Heart left ventricle (tissue), 16 donors: ENCODE data around the gene GPR4. TPM values are rescaled to one million over a fixed set of nuclear protein-coding genes. Genes with fewer than 3 reads are reported as not detected.

ENCODE experiments used
- ATAC-seq, 4 donors: fragments of 200-7000 bp; cut with Tn5 transposase; one replicate each; pipeline ENCODE4 v1.9.1; 2020 to 2022; ENCODE audit warnings: moderate library complexity in 4 of 4, mild to moderate bottlenecking in 3 of 4, moderate number of reproducible peaks in 1 of 4
- DNase-seq, 5 donors: peaks; one replicate each; pipeline ENCODE4 v3.0.0-alpha.2; 2020
- H3K27ac ChIP-seq, 12 donors: fragments of 200-600 bp; sonication (generic) in 4 of 12; one replicate each; pipeline versions ENCODE4 v1.5.0 to v1.8.0; 2016 to 2022; ENCODE audit warnings: mild to moderate bottlenecking in 2 of 12
- H3K27me3 ChIP-seq, 9 donors: fragments of 200-600 bp; sonication (generic) in 2 of 9; one replicate each; pipeline versions ENCODE4 v1.5.1 to v1.8.0; 2016 to 2022; ENCODE audit warnings: mild to moderate bottlenecking in 3 of 9
- H3K36me3 ChIP-seq, 9 donors: fragments of 200-600 bp; sonication (generic) in 2 of 9; one replicate each; pipeline versions ENCODE4 v1.5.0 to v1.8.0; 2018 to 2022; ENCODE audit warnings: mild to moderate bottlenecking in 2 of 9
- H3K4me1 ChIP-seq, 12 donors: fragments of 200-600 bp; sonication (generic) in 4 of 12; one replicate each; pipeline versions ENCODE4 v1.5.0 to v1.8.0; 2016 to 2022; ENCODE audit warnings: mild to moderate bottlenecking in 3 of 12
- H3K4me3 ChIP-seq, 12 donors: fragments of 200-600 bp; sonication (generic) in 4 of 12; one replicate each; pipeline versions ENCODE4 v1.5.0 to v1.8.0; 2017 to 2022; ENCODE audit warnings: mild to moderate bottlenecking in 9 of 12, moderate library complexity in 4 of 12
- H3K9me3 ChIP-seq, 12 donors: fragments of 200-600 bp; sonication (generic) in 4 of 12; one replicate each; pipeline versions ENCODE4 v1.5.0 to v1.8.0; 2016 to 2022; ENCODE audit warnings: mild to moderate bottlenecking in 1 of 12
- POLR2A ChIP-seq, 2 donors: fragments of 450-650 bp; IDR thresholded peaks; one replicate each; pipeline ENCODE4 v1.6.1; 2017; ENCODE audit warnings: antibody characterized with exemption in 2 of 2, mild to moderate bottlenecking in 2 of 2, moderate library complexity in 2 of 2
- WGBS, 4 donors: extraction: QIAGEN DNeasy Blood & Tissue Kit in 2 of 4; methylation state at CpG; one replicate each; pipeline versions ENCODE4 v1.1.5 to v1.1.7; 2013 to 2018; 5-methylcytosine and 5-hydroxymethylcytosine counted together
- intact Hi-C, 10 donors: fragments of 100-400 bp; cut with DNase I; formaldehyde crosslinking; loops; one replicate each; pipeline versions ENCODE4 v1.11.1 to v1.14.2; 2022
- polyA plus RNA-seq, 2 donors: library from polyadenylated mRNA; stranded (reverse); fragments of 200-250 nt; gene quantifications; one replicate each; pipeline ENCODE4 v1.2.3, GENCODE V29; 2013
- total RNA-seq, 9 donors: library from RNA; depleted of rRNA in 2 of 9; stranded (reverse); fragments of >200 nt in 2 of 9; fragmentation: NEBNext Ultra II Directional in 3 of 9; extraction: Animal tissue kit (Norgen Biotek cat#: 25700) in 3 of 9; gene quantifications; one replicate each; pipeline versions ENCODE4 v1.1.0 to v1.2.4, GENCODE V29; 2016 to 2023
- TF ChIP-seq, protein P1 (sequence below), 12 donors: fragments of 200-600 bp; sonication (generic) in 4 of 12; IDR thresholded peaks; one replicate each; pipeline versions ENCODE4 v1.5.0 to v1.8.0; 2018 to 2022; ENCODE audit warnings: antibody characterized with exemption in 12 of 12, mild to moderate bottlenecking in 5 of 12
- donor health status: ischemic (EF 13 %, LVEDD 7.1; RV severe dilation, severe dysfunction).
- donor health status: healthy with polysubstance abuse.
- donor health status: DM: no; HTN: yes; CAD: no.
- donor health status: DM: no; HTN: no; CAD: no.
- donor health status: ischemic (EF 25% LVEDD 6.9; RV normal size, moderate dysfunction).
- donor health status: ischemic (EF 25% LVEDD 5.7; RV mildly dilated, moderate dysfunction).
- donor health status: healthy.
- donor health status: DM: yes; HTN: yes; CAD: no.
- donor health status: ischemic (EF 35%, LVEDD 5.7; RV mildly dilated, moderate dysfunction).
- donor health status: nonischemic (EF 11% LVEDD 7.7; RV severe dilation, severe dysfunction).
- donor health status: DM: yes; HTN: yes; CAD: no.
- donor health status: PGD.
- donor health status: ischemic (EF 29% LVEDD 5.4; RV normal size, mild dysfunction).
- donor health status: nonischemic (EF 23%, LVEDD 6.1; RV moderate dilation, normal function).

GPR4 gene
- total and polyA plus RNA-seq, 11 donors: 2.7 to 36.0 (median 5.1) TPM

DNA sequence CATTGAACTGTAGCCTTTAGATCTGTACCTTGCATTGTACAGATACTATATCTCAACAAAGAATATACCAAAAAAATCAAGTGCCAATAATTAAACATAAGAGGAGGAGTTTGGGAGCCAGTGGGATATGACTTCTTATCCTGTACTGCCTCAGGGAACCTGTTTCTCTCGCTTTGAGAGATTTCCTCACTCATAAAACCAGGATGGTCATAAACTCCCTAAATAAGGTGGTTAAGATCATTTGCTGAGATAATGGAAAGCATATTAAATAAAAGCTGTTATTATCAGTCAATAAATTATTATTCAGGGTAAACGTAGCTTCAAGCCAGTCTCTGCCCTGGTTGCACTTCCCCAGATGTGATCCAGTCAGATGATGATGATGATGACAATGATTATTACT lies 34.4 kb downstream of the GPR4 start:
- no peak for TF ChIP-seq POLR2A (IDR thresholded peaks at IDR 0.05)
- TF ChIP-seq, protein P1, sequence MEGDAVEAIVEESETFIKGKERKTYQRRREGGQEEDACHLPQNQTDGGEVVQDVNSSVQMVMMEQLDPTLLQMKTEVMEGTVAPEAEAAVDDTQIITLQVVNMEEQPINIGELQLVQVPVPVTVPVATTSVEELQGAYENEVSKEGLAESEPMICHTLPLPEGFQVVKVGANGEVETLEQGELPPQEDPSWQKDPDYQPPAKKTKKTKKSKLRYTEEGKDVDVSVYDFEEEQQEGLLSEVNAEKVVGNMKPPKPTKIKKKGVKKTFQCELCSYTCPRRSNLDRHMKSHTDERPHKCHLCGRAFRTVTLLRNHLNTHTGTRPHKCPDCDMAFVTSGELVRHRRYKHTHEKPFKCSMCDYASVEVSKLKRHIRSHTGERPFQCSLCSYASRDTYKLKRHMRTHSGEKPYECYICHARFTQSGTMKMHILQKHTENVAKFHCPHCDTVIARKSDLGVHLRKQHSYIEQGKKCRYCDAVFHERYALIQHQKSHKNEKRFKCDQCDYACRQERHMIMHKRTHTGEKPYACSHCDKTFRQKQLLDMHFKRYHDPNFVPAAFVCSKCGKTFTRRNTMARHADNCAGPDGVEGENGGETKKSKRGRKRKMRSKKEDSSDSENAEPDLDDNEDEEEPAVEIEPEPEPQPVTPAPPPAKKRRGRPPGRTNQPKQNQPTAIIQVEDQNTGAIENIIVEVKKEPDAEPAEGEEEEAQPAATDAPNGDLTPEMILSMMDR (IDR thresholded peaks at IDR 0.05): no peak
- intact Hi-C loops: loop anchor here in 4 of 10 donors (2.0 to 10.0 kb wide), 3 partner anchors 43 to 133 kb away; no protein-coding TSS in a partner anchor
- peak overlapping the region in 6 of 12 donors; percentile 44 to 83 (median 68) for H3K27ac ChIP-seq

DNA sequence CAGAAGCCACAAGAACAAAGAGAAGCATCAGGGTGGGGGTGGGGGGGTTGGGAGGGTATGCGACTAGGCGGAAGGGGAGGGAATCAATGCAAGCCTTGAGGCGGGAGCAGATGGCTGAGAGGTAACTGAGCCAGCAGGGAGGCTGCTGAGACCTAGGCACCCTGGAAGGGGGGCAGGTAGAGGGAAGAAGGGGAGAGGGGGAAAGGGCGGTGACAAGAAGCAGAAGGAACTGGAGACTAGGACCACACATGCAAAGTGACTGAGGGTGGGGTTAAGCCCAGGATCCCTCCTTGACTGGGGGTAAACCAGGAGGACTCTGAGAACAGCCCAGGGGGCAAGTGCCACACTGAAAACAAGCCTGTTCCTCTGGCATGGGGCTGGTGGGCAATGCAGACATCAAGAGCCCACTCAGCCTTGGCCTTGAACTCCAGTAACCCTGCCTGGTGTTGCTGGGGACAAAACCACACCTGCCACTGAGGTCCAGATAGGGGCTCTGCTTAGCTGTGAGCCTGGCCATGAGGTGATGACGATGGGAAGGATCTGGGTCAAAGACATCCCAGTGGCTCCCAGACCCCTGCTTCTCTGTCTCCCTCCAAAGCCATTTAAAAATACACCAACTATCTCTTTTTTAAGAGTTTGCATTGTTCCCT lies 37.8 kb downstream of the GPR4 start:
- Histone ChIP-seq H3K9me3 (no peaks in the 10 kb centered on the region), H3K36me3 (peaks cover 0 to 3% (median 0%) of the 10 kb centered on the region in 9 donors), H3K27me3 (no peaks in the 10 kb centered on the region), H3K27ac (peak overlapping the region in 2 of 12 donors; percentile 1 to 6), H3K4me1 (peaks cover 4 to 33% (median 18%) of the 10 kb centered on the region in 12 donors), H3K4me3 (no peak overlapping the region)
- DNase-seq (peak in 2 of 5 donors; percentile 10 to 18), ATAC-seq (no peak)
- TF ChIP-seq, protein P1 (IDR thresholded peaks at IDR 0.05): no peak
- TF ChIP-seq POLR2A (IDR thresholded peaks at IDR 0.05): no peak
- WGBS, 4 donors: 67 to 76% (median 72%) methylated on average over 5 of the region's 5 CpGs
- intact Hi-C loops: loop anchor here in 3 of 10 donors (5.0 to 10.0 kb wide), 2 partner anchors 37 to 129 kb away; no protein-coding TSS in a partner anchor

More for the DNA sequence above, 34.4 kb downstream of the GPR4 start:
- peaks cover 0 to 40% (median 16%) of the 10 kb centered on the region in 12 donors for H3K4me1 ChIP-seq
- 79 to 91% (median 88%) methylated on average over 2 of the region's 2 CpGs for WGBS, 4 donors
- no peaks in the 10 kb centered on the region for H3K36me3 ChIP-seq
- peaks cover 0 to 6% (median 0%) of the 10 kb centered on the region in 12 donors for H3K9me3 ChIP-seq
- DNase-seq (no peak), ATAC-seq (no peak)
- H3K27me3 ChIP-seq: no peaks in the 10 kb centered on the region
- H3K4me3 ChIP-seq: no peak overlapping the region

DNA sequence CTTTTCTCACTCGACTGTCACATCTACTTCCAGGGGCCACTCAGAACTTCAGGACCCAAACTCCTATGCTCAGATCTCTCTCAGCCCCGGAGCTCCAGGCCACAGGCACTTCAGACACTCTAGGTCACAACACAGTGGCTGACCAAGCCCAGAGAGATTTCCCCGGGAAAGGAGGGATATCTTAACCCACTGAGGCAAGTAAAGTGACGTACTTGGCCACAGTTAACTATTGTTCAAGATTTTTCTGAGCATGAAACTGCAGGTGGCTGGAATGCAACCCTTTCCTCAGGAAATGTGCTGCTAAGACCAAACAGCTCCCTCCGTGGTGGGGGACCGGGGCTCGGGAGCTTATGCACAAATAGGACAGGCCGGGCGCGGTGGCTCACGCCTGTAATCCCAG lies 41.3 kb downstream of the GPR4 start:
- Histone ChIP-seq H3K4me1 (peaks cover 0 to 34% (median 11%) of the 10 kb centered on the region in 12 donors), H3K27me3 (no peaks in the 10 kb centered on the region), H3K4me3 (no peak overlapping the region), H3K9me3 (no peaks in the 10 kb centered on the region), H3K27ac (peak overlapping the region in 10 of 12 donors; percentile 9 to 73 (median 48)), H3K36me3 (peaks cover 0 to 3% (median 0%) of the 10 kb centered on the region in 9 donors)
- intact Hi-C loops: loop anchor here in 3 of 10 donors (5.0 to 10.0 kb wide), 2 partner anchors 33 to 126 kb away; no protein-coding TSS in a partner anchor
- peak in 1 of 5 donors; percentile 19 for DNase-seq
- TF ChIP-seq, protein P1 (IDR thresholded peaks at IDR 0.05): no peak
- TF ChIP-seq POLR2A (IDR thresholded peaks at IDR 0.05): no peak
- peak in 1 of 4 donors; percentile 64 for ATAC-seq
- 45 to 59% (median 52%) methylated on average over 11 of the region's 11 CpGs for WGBS, 4 donors

DNA sequence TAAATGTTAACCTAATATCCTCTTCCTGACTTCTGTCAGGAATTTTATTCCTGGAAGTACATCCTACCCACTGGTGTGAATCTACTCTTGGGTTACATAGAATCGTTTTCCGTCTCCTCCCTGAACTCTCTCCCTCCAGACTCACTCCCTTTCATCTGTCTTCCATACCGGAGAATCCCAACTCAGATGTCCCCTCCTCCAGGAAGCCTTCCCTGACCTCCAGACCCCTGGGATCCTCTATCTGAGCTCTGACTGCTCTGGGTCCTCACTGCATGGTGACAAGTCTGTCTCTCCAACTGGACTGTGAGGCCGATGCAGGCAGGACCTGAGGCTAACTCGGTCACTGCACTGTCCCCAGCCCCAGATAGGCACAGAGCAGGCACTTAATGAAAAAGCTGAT lies 42.0 kb downstream of the GPR4 start:
- Histone ChIP-seq H3K27me3 (no peaks in the 10 kb centered on the region), H3K27ac (peak overlapping the region in 7 of 12 donors; percentile 27 to 73 (median 53)), H3K9me3 (no peaks in the 10 kb centered on the region), H3K4me1 (peaks cover 0 to 34% (median 11%) of the 10 kb centered on the region in 12 donors), H3K4me3 (no peak overlapping the region), H3K36me3 (peaks cover 0 to 3% (median 0%) of the 10 kb centered on the region in 9 donors)
- 62 to 74% (median 70%) methylated on average over 5 of the region's 5 CpGs for WGBS, 4 donors
- ATAC-seq (no peak), DNase-seq (peak in 1 of 5 donors; percentile 17)
- TF ChIP-seq POLR2A (IDR thresholded peaks at IDR 0.05): no peak
- TF ChIP-seq, protein P1 (IDR thresholded peaks at IDR 0.05): no peak
- intact Hi-C loops: loop anchor here in 3 of 10 donors (5.0 to 10.0 kb wide), 2 partner anchors 33 to 125 kb away; no protein-coding TSS in a partner anchor
